ENCODE data around the gene ATP6V1C2.

ATP6V1C2 gene

DNA sequence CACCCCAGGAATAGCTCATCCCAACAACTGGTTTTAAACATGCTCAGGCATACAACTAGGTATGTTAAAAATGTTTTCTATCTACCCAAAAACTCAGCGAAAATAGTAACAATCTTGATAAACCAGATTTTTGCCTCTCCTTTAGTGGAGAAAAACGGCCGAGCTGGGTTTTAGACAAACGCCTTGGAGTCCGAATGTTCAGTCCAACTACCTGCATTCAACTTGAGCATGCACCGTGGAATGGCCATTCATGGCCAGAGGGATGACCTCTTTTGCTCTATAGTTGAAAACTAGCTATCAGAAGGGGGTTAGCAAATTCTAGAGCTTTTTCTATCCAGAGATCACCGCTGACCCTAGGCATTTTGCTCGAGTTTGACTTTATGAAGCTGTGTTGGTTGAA, 60.3 kb downstream of the ATP6V1C2 start:
- Histone ChIP-seq H3K36me3 (ENCODE audit: insufficient read depth, insufficient read length, low read length) (peaks cover 68% of the 10 kb centered on the region), H3K4me1 (ENCODE audit: insufficient read depth, insufficient read length) (no peaks in the 10 kb centered on the region), H3K4me3 (ENCODE audit: insufficient read length, low read depth) (no peak overlapping the region), H3K9ac (ENCODE audit: insufficient read length, low read depth) (no peak overlapping the region), H3K27me3 (ENCODE audit: insufficient read depth, insufficient read length) (no peaks in the 10 kb centered on the region), H3K9me3 (ENCODE audit: insufficient read depth, low read length) (no peaks in the 10 kb centered on the region)
- DNase-seq (ENCODE audit: low read depth, low spot score) = no peak
- no peak for TF ChIP-seq SUZ12 (IDR thresholded peaks at IDR 0.05; ENCODE audit: extremely low read depth, insufficient read depth, insufficient read length)
- TF ChIP-seq ZNF274 (IDR thresholded peaks at IDR 0.05; ENCODE audit: low read depth, low read length) = no peak
- no peak for TF ChIP-seq YY1 (IDR thresholded peaks at IDR 0.05; ENCODE audit: insufficient read depth, insufficient read length)

DNA sequence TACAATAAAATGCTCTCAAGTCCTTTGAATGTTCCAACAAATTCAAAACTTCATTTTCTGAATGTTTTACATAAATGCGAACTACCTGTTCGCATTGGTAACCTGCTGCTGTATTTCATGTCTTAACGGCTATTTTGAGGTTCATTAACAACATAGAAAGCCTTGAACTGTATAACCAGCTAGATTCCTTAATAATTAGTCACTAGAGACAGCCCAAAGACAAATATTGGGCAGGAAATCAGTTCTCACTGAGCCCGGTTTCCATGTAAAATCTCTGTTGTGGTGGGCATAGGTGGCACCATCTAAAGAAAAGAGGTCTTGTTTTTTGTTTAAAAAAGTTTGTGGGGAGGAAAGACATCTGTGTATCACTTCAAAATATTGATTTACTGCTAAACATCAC, 62.0 kb downstream of the ATP6V1C2 start:
- H3K9me3 ChIP-seq (ENCODE audit: insufficient read depth, low read length) = no peaks in the 10 kb centered on the region
- TF ChIP-seq YY1 (IDR thresholded peaks at IDR 0.05; ENCODE audit: insufficient read depth, insufficient read length) = no peak
- TF ChIP-seq ZNF274 (IDR thresholded peaks at IDR 0.05; ENCODE audit: low read depth, low read length) = no peak
- no peak for TF ChIP-seq SUZ12 (IDR thresholded peaks at IDR 0.05; ENCODE audit: extremely low read depth, insufficient read depth, insufficient read length)
- H3K9ac ChIP-seq (ENCODE audit: insufficient read length, low read depth) = no peak overlapping the region
- no peak overlapping the region for H3K4me3 ChIP-seq (ENCODE audit: insufficient read length, low read depth)
- no peaks in the 10 kb centered on the region for H3K27me3 ChIP-seq (ENCODE audit: insufficient read depth, insufficient read length)
- DNase-seq (ENCODE audit: low read depth, low spot score) = no peak
- peaks cover 70% of the 10 kb centered on the region for H3K36me3 ChIP-seq (ENCODE audit: insufficient read depth, insufficient read length, low read length)
- H3K4me1 ChIP-seq (ENCODE audit: insufficient read depth, insufficient read length) = no peaks in the 10 kb centered on the region

DNA sequence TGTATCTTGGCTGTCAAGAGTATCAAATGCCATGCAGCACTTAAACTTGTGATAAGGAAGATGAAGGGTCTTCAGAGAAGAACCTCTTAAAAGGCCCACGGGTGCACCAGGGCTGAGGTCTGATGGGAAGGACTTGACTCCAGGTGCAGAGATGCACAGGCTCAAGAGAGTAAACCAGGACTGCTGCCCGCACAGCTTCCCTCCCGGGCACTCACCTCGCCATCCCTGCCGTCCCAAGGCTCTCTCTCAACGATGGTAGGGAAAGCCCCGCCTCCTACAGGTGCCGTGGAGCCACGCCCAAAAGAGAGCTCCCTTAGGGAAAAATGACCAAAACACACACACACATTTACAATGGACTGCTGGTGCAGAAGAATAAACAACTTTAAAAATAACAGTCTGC, 63.3 kb downstream of the ATP6V1C2 start:
- TF ChIP-seq ZNF274 (IDR thresholded peaks at IDR 0.05; ENCODE audit: low read depth, low read length) (no peak), SUZ12 (IDR thresholded peaks at IDR 0.05; ENCODE audit: extremely low read depth, insufficient read depth, insufficient read length) (no peak), YY1 (IDR thresholded peaks at IDR 0.05; ENCODE audit: insufficient read depth, insufficient read length) (no peak)
- Histone ChIP-seq H3K27me3 (ENCODE audit: insufficient read depth, insufficient read length) (no peaks in the 10 kb centered on the region), H3K9ac (ENCODE audit: insufficient read length, low read depth) (no peak overlapping the region), H3K4me3 (ENCODE audit: insufficient read length, low read depth) (no peak overlapping the region), H3K36me3 (ENCODE audit: insufficient read depth, insufficient read length, low read length) (peaks cover 78% of the 10 kb centered on the region), H3K4me1 (ENCODE audit: insufficient read depth, insufficient read length) (no peaks in the 10 kb centered on the region), H3K9me3 (ENCODE audit: insufficient read depth, low read length) (no peaks in the 10 kb centered on the region)
- no peak for DNase-seq (ENCODE audit: low read depth, low spot score)

DNA sequence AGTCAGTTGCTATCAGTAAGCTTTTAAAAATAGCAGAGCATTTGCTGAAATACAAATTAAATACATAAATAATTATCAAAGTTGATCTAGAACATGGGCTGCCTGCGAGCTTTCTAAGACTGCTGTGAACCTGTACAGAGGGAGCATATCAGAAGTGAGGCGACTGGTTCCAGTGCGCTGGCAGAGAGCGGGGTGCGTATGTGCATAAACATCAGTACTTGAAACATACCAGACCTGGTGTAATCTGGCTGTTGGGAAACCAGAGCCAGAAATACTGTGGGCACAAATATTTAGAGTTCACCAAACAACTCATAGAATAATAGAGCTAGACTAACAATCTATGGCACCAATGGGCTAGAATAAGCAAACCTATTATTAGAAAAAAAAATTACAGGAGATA, 63.8 kb downstream of the ATP6V1C2 start:
- Histone ChIP-seq H3K9me3 (ENCODE audit: insufficient read depth, low read length) (no peaks in the 10 kb centered on the region), H3K36me3 (ENCODE audit: insufficient read depth, insufficient read length, low read length) (peaks cover 74% of the 10 kb centered on the region), H3K4me3 (ENCODE audit: insufficient read length, low read depth) (no peak overlapping the region), H3K9ac (ENCODE audit: insufficient read length, low read depth) (no peak overlapping the region), H3K27me3 (ENCODE audit: insufficient read depth, insufficient read length) (no peaks in the 10 kb centered on the region), H3K4me1 (ENCODE audit: insufficient read depth, insufficient read length) (no peaks in the 10 kb centered on the region)
- DNase-seq (ENCODE audit: low read depth, low spot score) = no peak
- no peak for TF ChIP-seq ZNF274 (IDR thresholded peaks at IDR 0.05; ENCODE audit: low read depth, low read length)
- no peak for TF ChIP-seq YY1 (IDR thresholded peaks at IDR 0.05; ENCODE audit: insufficient read depth, insufficient read length)

DNA sequence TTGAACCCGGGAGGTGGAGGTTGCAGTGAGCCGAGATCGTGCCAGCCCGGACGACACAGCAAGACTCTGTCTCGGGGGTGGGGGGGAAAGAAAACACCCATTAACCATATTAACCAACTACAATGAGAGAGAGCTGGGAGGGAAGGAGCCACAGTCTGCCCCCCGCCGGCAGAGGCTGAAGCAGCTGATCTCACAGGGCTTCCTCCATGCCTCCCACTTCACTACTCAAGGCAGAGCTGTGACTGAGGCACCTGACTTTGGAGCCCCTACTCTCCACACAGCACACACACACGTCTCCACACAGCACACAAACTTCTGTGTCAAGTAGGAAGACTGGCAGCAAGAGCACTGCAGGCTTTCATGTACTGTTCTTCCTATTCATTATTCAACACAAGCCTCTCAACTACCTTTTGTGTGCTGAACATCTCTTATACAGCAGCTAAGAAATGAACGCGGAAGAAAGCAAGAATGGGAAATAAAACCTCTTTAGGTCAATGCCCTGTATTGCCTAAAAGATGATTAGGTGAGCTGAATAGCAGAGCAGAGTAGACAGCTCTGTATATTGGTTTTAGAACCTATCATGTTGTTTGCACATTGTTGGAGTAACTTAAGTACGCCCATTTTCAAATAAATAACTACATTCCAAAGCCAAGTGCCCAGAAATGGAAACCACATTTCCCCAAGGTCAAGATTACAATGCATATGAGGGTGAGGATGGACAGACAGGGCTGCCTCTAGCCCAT, 65.0 kb downstream of the ATP6V1C2 start:
- no peak overlapping the region for H3K4me3 ChIP-seq (ENCODE audit: insufficient read length, low read depth)

DNA sequence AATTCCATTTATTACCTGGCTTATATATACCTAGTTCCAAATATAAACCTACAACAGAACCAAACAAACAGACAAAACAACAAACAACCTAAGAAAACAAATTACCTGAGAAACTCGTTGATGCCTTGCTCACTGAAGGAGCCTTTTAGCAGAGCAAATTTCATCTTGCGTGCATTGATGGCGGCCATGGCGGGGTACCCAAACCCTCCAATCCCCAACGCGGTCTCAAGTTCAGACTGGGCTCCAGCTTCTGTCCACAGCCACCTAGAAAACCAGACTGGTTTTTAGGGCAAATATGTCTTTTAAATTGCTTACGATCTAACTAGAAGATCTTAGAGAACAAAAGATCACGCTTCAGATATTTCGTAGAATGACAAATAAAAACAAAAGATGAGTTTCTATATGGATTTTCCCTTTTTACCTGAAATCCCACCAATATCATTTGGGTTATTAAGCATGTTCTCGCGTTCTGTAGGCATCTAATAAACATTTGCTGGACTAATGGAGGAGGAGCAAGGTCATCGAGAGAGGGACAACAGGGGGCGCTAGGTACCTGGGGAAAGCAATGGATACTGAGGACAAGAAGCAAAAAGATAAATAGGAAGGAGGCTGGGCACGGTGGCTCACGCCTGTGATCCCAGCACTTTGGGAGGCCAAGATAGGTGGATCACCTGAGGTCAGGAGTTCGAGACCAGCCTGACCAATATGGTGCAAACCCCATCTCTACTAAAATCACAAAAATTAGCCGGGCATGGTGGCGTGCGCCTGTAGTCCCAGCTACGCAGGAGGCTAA, 65.9 kb downstream of the ATP6V1C2 start:
- DNase-seq (ENCODE audit: low read depth, low spot score) = peak; percentile 33
- Histone ChIP-seq H3K27me3 (ENCODE audit: insufficient read depth, insufficient read length) (no peaks in the 10 kb centered on the region), H3K9me3 (ENCODE audit: insufficient read depth, low read length) (no peaks in the 10 kb centered on the region), H3K4me3 (ENCODE audit: insufficient read length, low read depth) (no peak overlapping the region), H3K36me3 (ENCODE audit: insufficient read depth, insufficient read length, low read length) (peaks cover 75% of the 10 kb centered on the region), H3K4me1 (ENCODE audit: insufficient read depth, insufficient read length) (no peaks in the 10 kb centered on the region), H3K9ac (ENCODE audit: insufficient read length, low read depth) (no peak overlapping the region)
- TF ChIP-seq SUZ12 (IDR thresholded peaks at IDR 0.05; ENCODE audit: extremely low read depth, insufficient read depth, insufficient read length) (no peak), YY1 (IDR thresholded peaks at IDR 0.05; ENCODE audit: insufficient read depth, insufficient read length) (no peak), ZNF274 (IDR thresholded peaks at IDR 0.05; ENCODE audit: low read depth, low read length) (no peak)

More for the DNA sequence above, 65.0 kb downstream of the ATP6V1C2 start:
- no peak overlapping the region for H3K9ac ChIP-seq (ENCODE audit: insufficient read length, low read depth)
- peaks cover 75% of the 10 kb centered on the region for H3K36me3 ChIP-seq (ENCODE audit: insufficient read depth, insufficient read length, low read length)
- H3K27me3 ChIP-seq (ENCODE audit: insufficient read depth, insufficient read length) = no peaks in the 10 kb centered on the region
- no peaks in the 10 kb centered on the region for H3K4me1 ChIP-seq (ENCODE audit: insufficient read depth, insufficient read length)
- no peak for DNase-seq (ENCODE audit: low read depth, low spot score)
- TF ChIP-seq YY1 (IDR thresholded peaks at IDR 0.05; ENCODE audit: insufficient read depth, insufficient read length) = no peak
- TF ChIP-seq SUZ12 (IDR thresholded peaks at IDR 0.05; ENCODE audit: extremely low read depth, insufficient read depth, insufficient read length) = no peak
- no peak for TF ChIP-seq ZNF274 (IDR thresholded peaks at IDR 0.05; ENCODE audit: low read depth, low read length)
- H3K9me3 ChIP-seq (ENCODE audit: insufficient read depth, low read length) = no peaks in the 10 kb centered on the region

DNA sequence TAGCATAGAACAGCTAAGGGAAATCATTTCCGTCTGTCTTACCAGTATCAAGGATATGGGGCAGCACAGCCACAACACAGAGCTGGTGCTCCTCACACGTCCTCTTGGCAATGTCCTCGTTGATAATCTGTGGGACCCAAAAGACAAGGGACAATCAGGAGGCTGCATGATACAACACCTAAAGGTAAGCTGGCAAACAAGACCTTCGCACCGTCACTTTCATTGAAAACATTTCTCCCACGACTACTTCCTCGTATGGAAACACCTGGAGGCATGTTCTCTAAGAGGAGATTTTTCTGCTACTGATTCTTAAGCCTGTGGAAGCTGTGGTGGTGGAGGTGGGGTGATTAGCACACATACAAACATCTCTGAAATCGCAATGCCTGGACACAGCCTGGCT, 67.4 kb downstream of the ATP6V1C2 start:
- no peak for DNase-seq (ENCODE audit: low read depth, low spot score)
- Histone ChIP-seq H3K36me3 (ENCODE audit: insufficient read depth, insufficient read length, low read length) (peaks cover 78% of the 10 kb centered on the region), H3K4me1 (ENCODE audit: insufficient read depth, insufficient read length) (no peaks in the 10 kb centered on the region), H3K9me3 (ENCODE audit: insufficient read depth, low read length) (no peaks in the 10 kb centered on the region), H3K4me3 (ENCODE audit: insufficient read length, low read depth) (no peak overlapping the region), H3K9ac (ENCODE audit: insufficient read length, low read depth) (no peak overlapping the region), H3K27me3 (ENCODE audit: insufficient read depth, insufficient read length) (no peaks in the 10 kb centered on the region)
- TF ChIP-seq ZNF274 (IDR thresholded peaks at IDR 0.05; ENCODE audit: low read depth, low read length) = no peak
- no peak for TF ChIP-seq SUZ12 (IDR thresholded peaks at IDR 0.05; ENCODE audit: extremely low read depth, insufficient read depth, insufficient read length)
- no peak for TF ChIP-seq YY1 (IDR thresholded peaks at IDR 0.05; ENCODE audit: insufficient read depth, insufficient read length)

Measured in NT2/D1 (cell line).